Karpas-422 (cell line): Measurements from ENCODE around the gene POFUT1. TPM values are rescaled to one million over a fixed set of nuclear protein-coding genes. Genes with fewer than 3 reads are reported as not detected.

Experiments used
- DNase-seq: peaks from one replicate; pipeline ENCODE4 v3.0.0-alpha.2; 2015
- H2AFZ ChIP-seq: fragments of 200-600 bp; sonication (generic); 2 replicates; pipeline ENCODE4 v1.6.1; 2014; ENCODE audit warnings: antibody characterized with exemption, low read length, mixed read lengths
- H3K27ac ChIP-seq: fragments of 200-600 bp; sonication (generic); 2 replicates; pipeline ENCODE4 v1.5.1; 2014; ENCODE audit warnings: mild to moderate bottlenecking, low read length, moderate library complexity
- H3K27me3 ChIP-seq: fragments of 200-600 bp; sonication (generic); 2 replicates; pipeline ENCODE4 v1.6.1; 2014; ENCODE audit warnings: low read length, mixed read lengths
- H3K36me3 ChIP-seq: fragments of 200-600 bp; sonication (generic); 2 replicates; pipeline ENCODE4 v1.6.1; 2014; ENCODE audit warnings: low read length, mixed read lengths; ENCODE audit not compliant: insufficient read depth
- H3K4me1 ChIP-seq: fragments of 200-600 bp; sonication (generic); 2 replicates; pipeline ENCODE4 v1.6.1; 2014; ENCODE audit warnings: mild to moderate bottlenecking, low read length, mixed read lengths
- H3K4me2 ChIP-seq: fragments of 200-600 bp; sonication (generic); 2 replicates; pipeline ENCODE4 v1.6.1; 2014; ENCODE audit warnings: low read length, low read depth, mild to moderate bottlenecking; ENCODE audit not compliant: poor library complexity, severe bottlenecking
- H3K4me3 ChIP-seq: fragments of 200-600 bp; sonication (generic); 2 replicates; pipeline ENCODE4 v1.5.1; 2014; ENCODE audit warnings: mild to moderate bottlenecking, antibody characterized with exemption, low read length, mixed read lengths
- H3K79me2 ChIP-seq: fragments of 200-600 bp; sonication (generic); 2 replicates; pipeline ENCODE4 v1.6.1; 2014; ENCODE audit warnings: mild to moderate bottlenecking, low read length, mixed read lengths
- H3K9ac ChIP-seq: fragments of 200-600 bp; sonication (generic); 2 replicates; pipeline ENCODE4 v1.6.0; 2014; ENCODE audit warnings: low read length
- H3K9me2 ChIP-seq: fragments of 200-600 bp; sonication (generic), shearing (Covaris generic); replicated peaks from 2 replicates; pipeline ENCODE4 v1.6.0; 2014; ENCODE audit warnings: mild to moderate bottlenecking, low read length, moderate library complexity; ENCODE audit not compliant: insufficient read depth
- H3K9me3 ChIP-seq: fragments of 300-700, 200-600 bp; sonication (generic); 2 replicates; pipeline ENCODE4 v1.6.1; 2014; ENCODE audit warnings: low read length, mixed read lengths
- H4K20me1 ChIP-seq: fragments of 200-600 bp; sonication (generic); 2 replicates; pipeline ENCODE4 v1.6.1; 2014; ENCODE audit warnings: mild to moderate bottlenecking, antibody characterized with exemption, low read length, low read depth; ENCODE audit not compliant: insufficient read depth
- total RNA-seq: library from RNA; depleted of rRNA; stranded (reverse); fragments of >200 nt; shearing (Covaris generic); gene quantifications from 2 replicates; pipeline ENCODE4 v1.2.3, GENCODE V29; 2014; ENCODE audit warnings: low replicate concordance

Gene POFUT1
- total RNA-seq, 1 experiment from 2014 or later, result 16.7 TPM

GRCh38 chr20:32218156-32218900 is 10.6 kb downstream of the POFUT1 start:
- H3K4me3 ChIP-seq, result no peak overlapping the region
- peaks cover 39% of the 10 kb centered on the region; the same call in 1 of the 2 replicates for H3K36me3 ChIP-seq
- DNase-seq, result no peak
- H3K79me2 ChIP-seq, result peaks cover 3% of the 10 kb centered on the region
- H3K4me1 ChIP-seq, result no peaks in the 10 kb centered on the region
- H3K9ac ChIP-seq, result no peak overlapping the region
- H3K9me2 ChIP-seq, result no peaks in the 10 kb centered on the region
- H3K27ac ChIP-seq, result no peak overlapping the region
- H3K9me3 ChIP-seq, result no peaks in the 10 kb centered on the region
- H3K4me2 ChIP-seq, result no peak overlapping the region
- no peaks in the 10 kb centered on the region for H3K27me3 ChIP-seq
- no peak overlapping the region for H2AFZ ChIP-seq
- H4K20me1 ChIP-seq, result no peaks in the 10 kb centered on the region

- Histone ChIP-seq H2AFZ (no peak overlapping the region), H3K4me3 (no peak overlapping the region), H3K9me3 (no peaks in the 10 kb centered on the region), H3K27ac (no peak overlapping the region), H3K27me3 (no peaks in the 10 kb centered on the region), H3K36me3 (peaks cover 34% of the 10 kb centered on the region; the same call in 1 of the 2 replicates), H3K79me2 (no peaks in the 10 kb centered on the region; the same call in 1 of the 2 replicates), H3K4me2 (no peak overlapping the region), H4K20me1 (no peaks in the 10 kb centered on the region), H3K9me2 (no peaks in the 10 kb centered on the region), H3K4me1 (no peaks in the 10 kb centered on the region), H3K9ac (no peak overlapping the region)
- no peak for DNase-seq
Measured at GRCh38 chr20:32224463-32224862, 16.8 kb downstream of the POFUT1 start.

- Histone ChIP-seq H3K4me3 (no peak overlapping the region), H2AFZ (no peak overlapping the region), H3K27ac (no peak overlapping the region), H3K27me3 (no peaks in the 10 kb centered on the region), H3K36me3 (peaks cover 33% of the 10 kb centered on the region), H3K9me2 (no peaks in the 10 kb centered on the region), H3K9ac (no peak overlapping the region), H3K9me3 (no peaks in the 10 kb centered on the region), H4K20me1 (no peaks in the 10 kb centered on the region), H3K4me1 (no peaks in the 10 kb centered on the region), H3K4me2 (no peak overlapping the region), H3K79me2 (no peaks in the 10 kb centered on the region)
- no peak for DNase-seq
Measured at GRCh38 chr20:32226391-32226790, 18.7 kb downstream of the POFUT1 start.

GRCh38 chr20:32227306-32227705 is 19.6 kb downstream of the POFUT1 start:
- Histone ChIP-seq H3K36me3 (peaks cover 42% of the 10 kb centered on the region), H4K20me1 (no peaks in the 10 kb centered on the region), H3K27me3 (no peaks in the 10 kb centered on the region), H2AFZ (no peak overlapping the region), H3K9ac (no peak overlapping the region), H3K4me2 (no peak overlapping the region), H3K4me3 (no peak overlapping the region), H3K27ac (no peak overlapping the region), H3K9me2 (no peaks in the 10 kb centered on the region), H3K79me2 (no peaks in the 10 kb centered on the region), H3K9me3 (no peaks in the 10 kb centered on the region), H3K4me1 (no peaks in the 10 kb centered on the region)
- DNase-seq, result no peak

GRCh38 chr20:32227744-32228688 is 20.3 kb downstream of the POFUT1 start:
- no peaks in the 10 kb centered on the region for H3K4me1 ChIP-seq
- H3K27me3 ChIP-seq, result no peaks in the 10 kb centered on the region
- no peak for DNase-seq
- no peak overlapping the region for H3K4me2 ChIP-seq
- H3K9me2 ChIP-seq, result no peaks in the 10 kb centered on the region
- H3K79me2 ChIP-seq, result no peaks in the 10 kb centered on the region
- H3K9ac ChIP-seq, result no peak overlapping the region
- no peaks in the 10 kb centered on the region for H3K9me3 ChIP-seq
- no peak overlapping the region for H3K4me3 ChIP-seq
- H4K20me1 ChIP-seq, result no peaks in the 10 kb centered on the region
- H3K27ac ChIP-seq, result no peak overlapping the region
- H2AFZ ChIP-seq, result no peak overlapping the region
- peaks cover 45% of the 10 kb centered on the region for H3K36me3 ChIP-seq

GRCh38 chr20:32229251-32229747 is 21.6 kb downstream of the POFUT1 start:
- Histone ChIP-seq H3K4me2 (no peak overlapping the region), H3K9me2 (no peaks in the 10 kb centered on the region), H3K27me3 (no peaks in the 10 kb centered on the region), H2AFZ (no peak overlapping the region), H3K4me3 (no peak overlapping the region), H3K4me1 (no peaks in the 10 kb centered on the region), H3K27ac (no peak overlapping the region), H3K36me3 (peaks cover 43% of the 10 kb centered on the region), H3K79me2 (no peaks in the 10 kb centered on the region), H4K20me1 (0 out of 2 replicates have a peak, but pooled peaks cover 2% of the 10 kb centered on the region), H3K9me3 (no peaks in the 10 kb centered on the region), H3K9ac (no peak overlapping the region)
- no peak for DNase-seq

- peaks cover 42% of the 10 kb centered on the region for H3K36me3 ChIP-seq
- no peaks in the 10 kb centered on the region for H3K79me2 ChIP-seq
- no peaks in the 10 kb centered on the region for H3K4me1 ChIP-seq
- H4K20me1 ChIP-seq, result 0 out of 2 replicates have a peak, but pooled peaks cover 4% of the 10 kb centered on the region
- H3K9ac ChIP-seq, result no peak overlapping the region
- H3K9me2 ChIP-seq, result no peaks in the 10 kb centered on the region
- no peaks in the 10 kb centered on the region for H3K9me3 ChIP-seq
- no peak overlapping the region for H3K4me3 ChIP-seq
- H3K27me3 ChIP-seq, result no peaks in the 10 kb centered on the region
- no peak overlapping the region for H3K27ac ChIP-seq
- no peak overlapping the region for H3K4me2 ChIP-seq
- no peak overlapping the region for H2AFZ ChIP-seq
- DNase-seq, result no peak
Measured at GRCh38 chr20:32230707-32231106, 23.0 kb downstream of the POFUT1 start.

GRCh38 chr20:32231245-32231644 is 23.6 kb downstream of the POFUT1 start:
- H3K27ac ChIP-seq, result no peak overlapping the region
- no peak overlapping the region for H2AFZ ChIP-seq
- no peak overlapping the region for H3K9ac ChIP-seq
- H3K36me3 ChIP-seq, result peaks cover 42% of the 10 kb centered on the region
- H3K9me3 ChIP-seq, result no peaks in the 10 kb centered on the region
- 0 out of 2 replicates have a peak, but pooled peaks cover 4% of the 10 kb centered on the region for H4K20me1 ChIP-seq
- H3K4me3 ChIP-seq, result no peak overlapping the region
- no peak for DNase-seq
- H3K79me2 ChIP-seq, result no peaks in the 10 kb centered on the region
- no peaks in the 10 kb centered on the region for H3K4me1 ChIP-seq
- H3K4me2 ChIP-seq, result no peak overlapping the region
- no peaks in the 10 kb centered on the region for H3K9me2 ChIP-seq
- no peaks in the 10 kb centered on the region for H3K27me3 ChIP-seq
